Activated CD4-positive, alpha-beta T cell treated with anti-CD3 and anti-CD28 coated beads, Interleukin-10, Interleukin-2, amounts not matched to agents 100 ng/mL and 50 ng/mL, durations not matched to agents 16 hours and 8 hours (primary cell): ENCODE results near the gene ZNF93.
"Not testable (repeated sequence)": the region's sequence is repeated elsewhere in the genome, so short reads cannot be mapped to it uniquely, and the experiment has no call there.

Experiments
- DNase-seq: peaks from one replicate; pipeline ENCODE4 v3.0.0-alpha.2; 2020

Gene ZNF93

GRCh38 chr19:19938449-19938848 is 37.7 kb downstream of the ZNF93 start:
- DNase-seq: no peak

GRCh38 chr19:19943848-19944582 is 43.3 kb downstream of the ZNF93 start:
- no peak for DNase-seq

GRCh38 chr19:19944583-19944880 is 43.8 kb downstream of the ZNF93 start:
- DNase-seq: no peak

DNA sequence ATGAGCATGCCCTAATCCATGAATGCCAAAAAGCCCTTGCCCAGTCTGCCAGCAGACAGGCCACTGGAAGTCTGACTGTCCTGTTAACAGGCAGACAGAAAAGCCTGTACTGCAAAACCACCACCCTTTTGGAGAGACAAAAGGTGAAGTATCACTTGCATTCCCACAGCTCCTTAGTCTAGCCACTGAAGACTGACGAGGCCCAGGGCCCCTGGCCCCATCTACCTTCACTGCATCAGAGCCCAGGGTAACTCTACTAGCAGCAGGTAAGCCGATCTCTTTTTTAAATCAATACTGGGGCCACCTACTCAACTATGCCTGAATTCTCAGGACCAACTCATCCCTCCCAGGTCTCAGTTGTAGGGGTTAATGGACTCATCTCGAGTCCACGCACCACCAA is 45.5 kb downstream of the ZNF93 start:
- no peak for DNase-seq

DNA sequence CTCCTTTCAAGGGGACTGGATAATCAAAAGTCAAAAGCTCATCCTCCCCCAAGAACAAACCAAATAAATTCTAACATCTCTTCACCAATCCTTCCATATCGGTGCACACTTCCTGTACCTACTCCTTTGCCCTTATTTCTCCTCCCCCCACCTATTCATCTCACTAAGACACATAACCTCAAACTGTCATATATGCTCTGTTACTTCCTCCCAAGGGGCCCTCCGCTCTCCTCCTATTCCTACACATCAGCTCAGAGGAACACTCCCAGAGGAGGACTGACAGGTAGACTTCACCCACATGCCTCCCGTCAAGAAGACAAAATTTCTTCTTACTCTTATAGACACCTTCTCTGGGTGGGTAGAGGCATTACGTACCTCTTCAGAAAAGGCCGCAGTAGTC is 48.1 kb downstream of the ZNF93 start:
- DNase-seq: no peak

- no peak for DNase-seq
These were observed 54.5 kb downstream of the ZNF93 start for GRCh38 chr19:19955208-19955607.

DNA sequence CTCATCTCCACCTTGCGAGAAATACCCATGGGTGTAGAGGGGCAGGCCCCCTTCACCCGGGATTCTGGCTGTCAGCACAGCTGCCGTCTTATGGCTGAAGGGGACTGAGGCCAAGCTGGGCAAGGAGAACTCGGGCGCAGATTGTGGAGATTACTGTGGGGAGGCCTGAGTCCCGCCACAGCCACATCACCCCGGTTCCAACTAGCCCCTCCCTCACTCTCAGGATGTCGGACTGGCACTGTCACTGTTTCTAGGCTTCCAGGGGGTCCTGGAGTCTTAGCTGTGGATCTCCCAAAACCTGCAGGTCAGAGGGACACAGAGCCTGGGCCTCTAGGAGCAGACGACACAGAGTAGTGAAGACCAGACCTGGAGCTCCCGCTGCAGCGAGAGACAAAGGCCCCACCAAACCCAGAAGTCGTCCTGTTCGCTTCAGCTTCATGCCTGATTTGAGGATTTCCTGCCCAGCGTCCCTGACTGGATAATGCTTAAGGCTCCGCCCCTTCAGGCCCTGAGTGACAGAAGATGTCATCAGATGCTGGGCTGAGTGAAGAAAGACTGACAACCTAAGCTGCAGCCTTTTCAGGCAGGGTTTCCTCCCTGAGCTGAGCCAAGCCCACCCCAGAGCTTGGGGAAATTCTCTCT is 55.8 kb downstream of the ZNF93 start:
- no peak for DNase-seq

- DNase-seq: not testable (repeated sequence)
These were observed 57.0 kb downstream of the ZNF93 start for GRCh38 chr19:19957766-19958165.

- DNase-seq: peak; percentile 53
These were observed 58.5 kb downstream of the ZNF93 start for GRCh38 chr19:19959151-19959799.

- no peak for DNase-seq
These were observed 63.7 kb downstream of the ZNF93 start for GRCh38 chr19:19964416-19964815.

DNA sequence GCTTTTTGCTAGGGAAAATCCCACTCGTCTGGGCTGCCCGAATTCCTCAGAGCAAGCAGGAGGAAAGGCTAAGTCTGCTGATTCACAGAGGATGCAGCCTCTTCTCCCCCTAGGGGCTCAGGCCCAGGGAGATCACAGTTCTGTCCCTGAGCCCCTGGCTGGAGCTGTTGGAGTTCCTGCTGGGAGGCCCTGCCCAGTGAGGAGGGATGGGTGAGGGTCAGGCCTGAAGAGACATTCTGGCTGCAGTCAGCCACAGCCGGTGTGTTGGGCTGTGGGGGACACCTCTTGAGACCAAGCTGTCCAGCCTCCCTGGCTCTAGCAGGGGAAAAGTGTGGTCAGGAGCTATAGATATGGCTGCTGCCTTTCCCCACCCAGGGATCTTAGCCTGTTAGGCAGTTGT is 65.4 kb downstream of the ZNF93 start:
- DNase-seq: not testable (repeated sequence)

DNA sequence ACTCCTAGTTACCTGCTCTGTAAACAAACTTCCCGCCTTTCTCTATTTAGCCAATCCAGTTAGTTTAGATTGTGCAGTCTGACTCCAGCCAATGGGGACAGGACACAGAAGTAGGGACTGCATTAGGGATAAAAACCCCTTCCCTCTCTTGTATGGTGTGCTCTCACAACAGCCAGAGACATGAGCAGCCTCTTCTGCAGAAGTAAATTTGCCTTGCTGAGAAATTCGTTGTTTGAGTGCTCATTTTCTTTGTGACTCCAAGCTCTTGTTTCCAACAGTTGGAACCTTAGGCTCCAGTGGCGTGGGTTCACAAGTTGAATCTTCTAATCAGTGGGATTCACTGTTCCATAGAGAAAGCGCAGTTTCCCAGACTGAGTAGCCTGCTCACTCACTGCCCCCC is 66.1 kb downstream of the ZNF93 start:
- no peak for DNase-seq
